Smooth muscle cell (in vitro differentiated cells): ENCODE results near the gene FBXO44. TPM values are rescaled to one million over a fixed set of nuclear protein-coding genes. Genes with fewer than 3 reads are reported as not detected.

ENCODE experiments used
- DNase-seq: peaks from one replicate; lab custom pipeline; 2025; ENCODE audit not compliant: unreplicated experiment; lab: John Stamatoyannopoulos, UW
- H2AFZ ChIP-seq: fragments of 200-600 bp; sonication (generic); 2 replicates; pipeline ENCODE4 v1.6.0; 2016; ENCODE audit warnings: antibody characterized with exemption, low read depth, mild to moderate bottlenecking
- H3F3A ChIP-seq: fragments of 200-600 bp; sonication (generic); 2 replicates; pipeline ENCODE4 v1.6.0; 2017; ENCODE audit warnings: antibody characterized with exemption, low read depth
- H3K27ac ChIP-seq: fragments of 200-600 bp; sonication (generic); 2 replicates; pipeline ENCODE4 v1.5.1; 2016; ENCODE audit warnings: low read depth, mild to moderate bottlenecking
- H3K27me3 ChIP-seq: fragments of 200-600 bp; sonication (generic); 2 replicates; pipeline ENCODE4 v1.6.1; 2016; ENCODE audit warnings: low read depth, mild to moderate bottlenecking
- H3K36me3 ChIP-seq: fragments of 200-600 bp; sonication (generic); 2 replicates; pipeline ENCODE4 v1.5.1; 2016; ENCODE audit warnings: low read depth
- H3K4me1 ChIP-seq: fragments of 200-600 bp; sonication (generic); 2 replicates; pipeline ENCODE4 v1.5.1; 2016; ENCODE audit warnings: low read depth
- H3K4me2 ChIP-seq: fragments of 200-600 bp; sonication (generic); 2 replicates; pipeline ENCODE4 v1.6.0; 2016; ENCODE audit warnings: mild to moderate bottlenecking
- H3K4me3 ChIP-seq: fragments of 200-600 bp; sonication (generic); 2 replicates; pipeline ENCODE4 v1.5.1; 2016; ENCODE audit warnings: mild to moderate bottlenecking
- H3K79me2 ChIP-seq: fragments of 200-600 bp; sonication (generic); 2 replicates; pipeline ENCODE4 v1.6.0; 2016; ENCODE audit warnings: low read depth, mild to moderate bottlenecking
- H3K9ac ChIP-seq: fragments of 200-600 bp; sonication (generic); 2 replicates; pipeline ENCODE4 v1.6.0; 2016; ENCODE audit warnings: low read depth
- H3K9me3 ChIP-seq: fragments of 200-600 bp; sonication (generic); replicated peaks from 2 replicates; pipeline ENCODE4 v1.5.1; 2016; ENCODE audit warnings: low read depth
- H4K20me1 ChIP-seq: fragments of 200-600 bp; sonication (generic); 2 replicates; pipeline ENCODE4 v1.6.0; 2016; ENCODE audit warnings: low read depth
- CTCF ChIP-seq: fragments of 200-600 bp; sonication (generic); IDR thresholded peaks from 2 replicates; pipeline ENCODE4 v1.5.1; 2017; ENCODE audit warnings: borderline replicate concordance, mild to moderate bottlenecking, antibody characterized with exemption; ENCODE audit not compliant: insufficient read depth, poor library complexity, severe bottlenecking
- WGBS: methylation state at CpG from one replicate; pipeline ENCODE4 v1.1.7; 2016; ENCODE audit warnings: low lambda C conversion rate; 5-methylcytosine and 5-hydroxymethylcytosine counted together
- polyA plus RNA-seq: library from polyadenylated mRNA; unstranded; fragments of >200 nt; fragmentation: Nextera tagmentation; extraction: Ambion mirVana; gene quantifications from 2 replicates; pipeline ENCODE4 v1.2.1, GENCODE V29; 2016
- total RNA-seq: library from RNA; depleted of rRNA; stranded (reverse); fragments of >200 nt; gene quantifications from 2 replicates; pipeline ENCODE4 v1.2.3, GENCODE V29; 2014

FBXO44 gene
- total and polyA plus RNA-seq, 2 experiments from 2014 or later, result 9.0 to 16.2 TPM

- WGBS, result 85% methylated on average over 15 of the region's 15 CpGs
- TF ChIP-seq CTCF, result no peak
- H3K4me2 ChIP-seq, result no peak overlapping the region
- DNase-seq, result no peak
- H3K27me3 ChIP-seq, result no peaks in the 10 kb centered on the region
- no peak overlapping the region for H3K9ac ChIP-seq
- peaks cover 15% of the 10 kb centered on the region for H3K4me1 ChIP-seq
- no peaks in the 10 kb centered on the region for H3K79me2 ChIP-seq
- H3K27ac ChIP-seq, result no peak overlapping the region
- H2AFZ ChIP-seq, result no peak overlapping the region
- no peaks in the 10 kb centered on the region for H3K36me3 ChIP-seq
- H3K4me3 ChIP-seq, result no peak overlapping the region
- H3F3A ChIP-seq, result no peaks in the 10 kb centered on the region
- no peaks in the 10 kb centered on the region for H3K9me3 ChIP-seq
- H4K20me1 ChIP-seq, result no peaks in the 10 kb centered on the region
Measured at GRCh38 chr1:11701551-11701961, 46.9 kb downstream of the FBXO44 start.

GRCh38 chr1:11701981-11702803, 47.5 kb downstream of the FBXO44 start:
- no peaks in the 10 kb centered on the region for H3F3A ChIP-seq
- H3K36me3 ChIP-seq, result no peaks in the 10 kb centered on the region
- no peak overlapping the region for H2AFZ ChIP-seq
- no peaks in the 10 kb centered on the region for H4K20me1 ChIP-seq
- no peak overlapping the region for H3K4me2 ChIP-seq
- no peak for DNase-seq
- no peaks in the 10 kb centered on the region for H3K79me2 ChIP-seq
- H3K27ac ChIP-seq, result no peak overlapping the region
- no peaks in the 10 kb centered on the region for H3K9me3 ChIP-seq
- no peak overlapping the region for H3K4me3 ChIP-seq
- WGBS, result 85% methylated on average over 15 of the region's 15 CpGs
- H3K9ac ChIP-seq, result no peak overlapping the region
- no peaks in the 10 kb centered on the region for H3K27me3 ChIP-seq
- no peak for TF ChIP-seq CTCF
- H3K4me1 ChIP-seq, result peaks cover 15% of the 10 kb centered on the region

- Histone ChIP-seq H3F3A (no peaks in the 10 kb centered on the region), H3K27ac (no peak overlapping the region), H3K9me3 (no peaks in the 10 kb centered on the region), H3K9ac (no peak overlapping the region), H2AFZ (no peak overlapping the region), H3K36me3 (no peaks in the 10 kb centered on the region), H4K20me1 (no peaks in the 10 kb centered on the region), H3K4me2 (no peak overlapping the region), H3K27me3 (no peaks in the 10 kb centered on the region), H3K4me3 (no peak overlapping the region), H3K4me1 (peaks cover 15% of the 10 kb centered on the region), H3K79me2 (no peaks in the 10 kb centered on the region)
- TF ChIP-seq CTCF, result no peak
- DNase-seq, result no peak
- 71% methylated on average over 8 of the region's 8 CpGs for WGBS
Measured at GRCh38 chr1:11703357-11704193, 48.9 kb downstream of the FBXO44 start.
